GM10248 (cell line): Measurements from ENCODE around the gene TNS1.

Experiments
- CTCF ChIA-PET: fragments of 300-600 bp; sonication (Branson Sonifier 250); formaldehyde crosslinking; extraction: SDS; loops from one replicate; lab custom pipeline; 2021; ENCODE audit warnings: antibody characterized with exemption; lab: Yijun Ruan, JAX
- POLR2A ChIA-PET: fragments of 350-650 bp; sonication (Branson Sonifier 250); formaldehyde crosslinking; extraction: SDS; loops from one replicate; lab custom pipeline; 2020; ENCODE audit warnings: antibody characterized with exemption; lab: Yijun Ruan, JAX
- DNase-seq: peaks from one replicate; pipeline ENCODE4 v3.0.0; 2012; ENCODE audit errors: extremely low spot score
- CTCF ChIP-seq: IDR thresholded peaks from 2 replicates; pipeline ENCODE4 v1.5.1; 2012; ENCODE audit warnings: mild to moderate bottlenecking, low read depth; ENCODE audit errors: extremely low read depth, missing control alignments, control extremely low read depth

Gene TNS1

GRCh38 chr2:217909156-217909820, 93.5 kb downstream of the TNS1 start:
- POLR2A ChIA-PET: no interaction called here
- CTCF ChIA-PET: interaction anchor here (1.5 kb wide), 1 partner anchor 9 kb away, joined by 4 read pairs; no protein-coding TSS in a partner anchor
- TF ChIP-seq CTCF: no peak
- DNase-seq: no peak

GRCh38 chr2:217908544-217908943, 94.3 kb downstream of the TNS1 start:
- ChIA-PET POLR2A (no interaction called here), CTCF (interaction anchor here (1.5 kb wide), 1 partner anchor 8 kb away, joined by 4 read pairs; no protein-coding TSS in a partner anchor)
- DNase-seq: no peak
- TF ChIP-seq CTCF: no peak

- no peak for DNase-seq
- ChIA-PET POLR2A (no interaction called here), CTCF (interaction anchor here (0.9 kb wide), 1 partner anchor 21 kb away, joined by 3 read pairs; no protein-coding TSS in a partner anchor)
- no peak for TF ChIP-seq CTCF
These were observed 95.5 kb downstream of the TNS1 start for GRCh38 chr2:217907266-217907665.

- POLR2A ChIA-PET: no interaction called here
- CTCF ChIA-PET: interaction anchor here (0.9 kb wide), 1 partner anchor 20 kb away, joined by 3 read pairs; no protein-coding TSS in a partner anchor
- no peak for TF ChIP-seq CTCF
These were observed 96.0 kb downstream of the TNS1 start for GRCh38 chr2:217906798-217907197.

GRCh38 chr2:217905896-217906295, 96.9 kb downstream of the TNS1 start:
- CTCF ChIA-PET: no interaction called here
- TF ChIP-seq CTCF: no peak
- DNase-seq: no peak
- POLR2A ChIA-PET: no interaction called here

More at GRCh38 chr2:217906798-217907197, 96.0 kb downstream of the TNS1 start:
- DNase-seq: no peak

- no peak for DNase-seq
- CTCF ChIA-PET: no interaction called here
These were observed 97.4 kb downstream of the TNS1 start for GRCh38 chr2:217905395-217905794.

More at GRCh38 chr2:217905395-217905794, 97.4 kb downstream of the TNS1 start:
- POLR2A ChIA-PET: no interaction called here
- no peak for TF ChIP-seq CTCF
